GM12872 (cell line): ENCODE results near the gene PEAK1.

Source experiments
- CTCF ChIP-seq: IDR thresholded peaks from 3 replicates; pipeline ENCODE4 v1.5.1; 2011; ENCODE audit warnings: low read depth, mild to moderate bottlenecking, low read length, moderate library complexity; ENCODE audit not compliant: insufficient read depth

The PEAK1 gene

GRCh38 chr15:77067691-77068367, 352.1 kb downstream of the PEAK1 start:
- no peak for TF ChIP-seq CTCF

- TF ChIP-seq CTCF: no peak
Observed at GRCh38 chr15:77066971-77067690, 352.8 kb downstream of the PEAK1 start.

- no peak for TF ChIP-seq CTCF
Observed at GRCh38 chr15:77064539-77065308, 355.2 kb downstream of the PEAK1 start.

GRCh38 chr15:77064063-77064462, 355.8 kb downstream of the PEAK1 start:
- TF ChIP-seq CTCF: no peak

GRCh38 chr15:77063249-77063648, 356.7 kb downstream of the PEAK1 start:
- TF ChIP-seq CTCF: no peak

GRCh38 chr15:77060546-77060945, 359.4 kb downstream of the PEAK1 start:
- no peak for TF ChIP-seq CTCF

- TF ChIP-seq CTCF: no peak
Observed at GRCh38 chr15:77059786-77060361, 360.0 kb downstream of the PEAK1 start.
